GM23338 (cell line): ENCODE results near the gene TMEM62. TPM values are rescaled to one million over a fixed set of nuclear protein-coding genes. Genes with fewer than 3 reads are reported as not detected.

Source experiments
- ATAC-seq: fragments of 200-7000 bp; cut with Tn5 transposase; 3 replicates; pipeline ENCODE4 v1.9.1; 2020
- DNase-seq: peaks from one replicate; pipeline ENCODE4 v3.0.0-alpha.2; 2015; ENCODE audit warnings: low spot score
- H2AFZ ChIP-seq: fragments of 200-600 bp; sonication (generic); 2 replicates; pipeline ENCODE4 v1.8.0; 2016; ENCODE audit warnings: antibody characterized with exemption, mild to moderate bottlenecking, moderate library complexity
- H3F3A ChIP-seq: fragments of 200-600 bp; sonication (generic); replicated peaks from 2 replicates; pipeline ENCODE4 v1.8.0; 2017; ENCODE audit warnings: antibody characterized with exemption, mixed run types, low read depth
- H3K27ac ChIP-seq: fragments of 200-600 bp; sonication (generic); 2 replicates; pipeline ENCODE4 v1.6.1; 2016; ENCODE audit warnings: low read depth
- H3K27me3 ChIP-seq: fragments of 200-600 bp; sonication (generic); 2 replicates; pipeline ENCODE4 v1.8.0; 2016; ENCODE audit warnings: mild to moderate bottlenecking, mixed run types, moderate library complexity; ENCODE audit not compliant: insufficient read depth
- H3K36me3 ChIP-seq: fragments of 200-600 bp; sonication (generic); 2 replicates; pipeline ENCODE4 v1.8.0; 2016; ENCODE audit warnings: mild to moderate bottlenecking; ENCODE audit not compliant: insufficient read depth
- H3K4me1 ChIP-seq: fragments of 200-600 bp; sonication (generic); 2 replicates; pipeline ENCODE4 v1.8.0; 2016; ENCODE audit warnings: mild to moderate bottlenecking, moderate library complexity; ENCODE audit not compliant: insufficient read depth
- H3K4me2 ChIP-seq: fragments of 200-600 bp; sonication (generic); 2 replicates; pipeline ENCODE4 v1.7.1; 2017; ENCODE audit warnings: mixed run types
- H3K4me3 ChIP-seq: fragments of 200-600 bp; sonication (generic); 2 replicates; pipeline ENCODE4 v1.6.1; 2016; ENCODE audit warnings: mixed run types
- H3K79me2 ChIP-seq: fragments of 200-600 bp; sonication (generic); replicated peaks from 2 replicates; pipeline ENCODE4 v1.8.0; 2017; ENCODE audit warnings: mild to moderate bottlenecking; ENCODE audit not compliant: insufficient read depth
- H3K9me2 ChIP-seq: fragments of 200-600 bp; sonication (generic); 2 replicates; pipeline ENCODE4 v1.8.0; 2017; ENCODE audit not compliant: insufficient read depth
- H4K20me1 ChIP-seq: fragments of 200-600 bp; sonication (generic); replicated peaks from 2 replicates; pipeline ENCODE4 v1.8.0; 2017; ENCODE audit warnings: mild to moderate bottlenecking; ENCODE audit not compliant: insufficient read depth
- H3K27ac Mint-ChIP-seq: 2 replicates; pipeline ENCODE4 v1.8.0; 2020; ENCODE audit warnings: inconsistent platforms, mild to moderate bottlenecking, moderate library complexity, mixed read lengths
- H3K27me3 Mint-ChIP-seq: 3 replicates; pipeline ENCODE4 v1.8.0; 2022; ENCODE audit warnings: low read depth, mild to moderate bottlenecking, moderate library complexity, mixed read lengths, inconsistent platforms; ENCODE audit not compliant: insufficient read depth, poor library complexity
- H3K36me3 Mint-ChIP-seq: 3 replicates; pipeline ENCODE4 v1.8.0; 2021; ENCODE audit warnings: low read depth, mild to moderate bottlenecking, inconsistent platforms, moderate library complexity, mixed read lengths
- H3K4me1 Mint-ChIP-seq: 3 replicates; pipeline ENCODE4 v1.8.0; 2020; ENCODE audit warnings: mild to moderate bottlenecking, inconsistent platforms, mixed read lengths
- H3K4me3 Mint-ChIP-seq: 3 replicates; pipeline ENCODE4 v1.8.0; 2021; ENCODE audit warnings: moderate library complexity, mild to moderate bottlenecking, inconsistent platforms, mixed read lengths
- H3K9me3 Mint-ChIP-seq: 3 replicates; pipeline ENCODE4 v1.8.0; 2020; ENCODE audit warnings: moderate library complexity, mild to moderate bottlenecking, inconsistent platforms, mixed read lengths
- CREB1 ChIP-seq: fragments of 250-450 bp; sonication (Bioruptor Pico); IDR thresholded peaks from 2 replicates; pipeline ENCODE4 v1.5.0; 2020; ENCODE audit warnings: low read depth, mild to moderate bottlenecking, moderate library complexity
- CTCF ChIP-seq, 2 experiments: fragments of 200-600 bp in 1 of 2; sonication (generic) in 1 of 2; conservative IDR thresholded peaks; 2 replicates each; pipeline versions ENCODE4 v1.5.1 to v1.6.1; 2016 to 2017; ENCODE audit warnings: antibody characterized with exemption in 2 of 2, low read depth in 2 of 2, mild to moderate bottlenecking in 2 of 2, moderate library complexity in 1 of 2
- ETS1 ChIP-seq: IDR thresholded peaks from 2 replicates; pipeline ENCODE4 v1.6.1; 2016; ENCODE audit warnings: antibody characterized with exemption
- EZH2 ChIP-seq: fragments of 200-600 bp; sonication (generic); IDR thresholded peaks from one replicate; pipeline ENCODE4 v1.8.0; 2017; ENCODE audit warnings: antibody characterized with exemption, mild to moderate bottlenecking, low read depth; ENCODE audit not compliant: unreplicated experiment
- EZH2phosphoT487 ChIP-seq: fragments of 200-600 bp; sonication (generic); IDR thresholded peaks from one replicate; pipeline ENCODE4 v1.8.1; 2018; ENCODE audit warnings: antibody characterized with exemption; ENCODE audit not compliant: unreplicated experiment
- JUNB ChIP-seq: IDR thresholded peaks from one replicate; pipeline ENCODE4 v1.6.1; 2016; ENCODE audit warnings: antibody characterized with exemption; ENCODE audit not compliant: unreplicated experiment
- NANOG ChIP-seq: IDR thresholded peaks from 2 replicates; pipeline ENCODE4 v1.6.1; 2016; ENCODE audit warnings: antibody characterized with exemption, borderline replicate concordance
- POLR2AphosphoS5 ChIP-seq: IDR thresholded peaks from 2 replicates; pipeline ENCODE4 v1.6.1; 2016; ENCODE audit warnings: antibody characterized with exemption, low read depth
- REST ChIP-seq: IDR thresholded peaks from one replicate; pipeline ENCODE4 v1.6.1; 2018; ENCODE audit warnings: antibody characterized with exemption; ENCODE audit not compliant: unreplicated experiment
- STAT1 ChIP-seq: IDR thresholded peaks from one replicate; pipeline ENCODE4 v1.6.1; 2016; ENCODE audit warnings: antibody characterized with exemption; ENCODE audit not compliant: unreplicated experiment
- ZNF114 ChIP-seq: fragments of 250-450 bp; sonication (Bioruptor Pico); IDR thresholded peaks from 2 replicates; pipeline ENCODE4 v1.5.0; 2020; ENCODE audit warnings: mild to moderate bottlenecking, moderate library complexity
- ZNF331 ChIP-seq: fragments of 250-450 bp; sonication (Bioruptor Pico); IDR thresholded peaks from 2 replicates; pipeline ENCODE4 v1.5.0; 2020; ENCODE audit warnings: low read depth, mild to moderate bottlenecking, moderate library complexity
- polyA plus RNA-seq: library from polyadenylated mRNA; unstranded; fragments of >200 nt; fragmentation: Nextera tagmentation; extraction: Ambion mirVana; gene quantifications from 2 replicates; pipeline ENCODE4 v1.2.1, GENCODE V29; 2016
- total RNA-seq: library from RNA; depleted of rRNA; stranded (reverse); fragments of >200 nt; shearing (Covaris generic); gene quantifications from 2 replicates; pipeline ENCODE4 v1.2.3, GENCODE V29; 2014

Gene TMEM62
- total and polyA plus RNA-seq, 2 experiments from 2014 or later, result 3.4 to 14.3 TPM

DNA sequence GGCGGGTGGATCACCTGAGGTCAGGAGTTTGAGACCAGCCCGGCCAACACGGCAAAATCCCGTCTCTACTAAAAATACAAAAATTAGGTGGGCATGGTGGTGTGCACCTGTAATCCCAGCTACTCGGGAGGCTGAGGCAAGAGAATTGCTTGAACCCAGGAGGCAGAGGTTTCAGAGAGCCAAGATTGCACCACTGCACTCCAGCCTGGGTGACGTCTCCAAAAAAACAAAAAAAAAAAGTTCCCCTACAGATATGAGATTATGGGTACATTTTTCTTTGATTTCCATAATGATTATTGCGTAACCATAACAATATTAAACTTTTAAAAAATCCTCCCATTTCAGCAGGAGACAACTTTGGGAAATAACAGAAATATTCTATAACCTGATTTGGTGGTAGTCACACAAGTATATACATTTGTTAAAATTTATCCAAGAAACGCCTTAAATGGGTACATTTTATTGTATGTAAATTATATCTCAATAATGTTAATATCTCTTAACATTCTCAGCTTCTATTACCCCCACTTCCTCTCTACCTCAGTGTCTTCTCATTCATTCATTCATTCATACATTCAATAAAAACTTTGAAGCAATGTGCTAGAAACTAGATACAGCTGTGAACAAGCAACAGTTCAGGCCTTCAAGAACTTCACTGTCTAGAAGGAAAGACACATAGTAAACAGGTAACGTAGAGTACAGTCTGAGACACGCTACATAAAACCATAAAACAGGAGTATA is 34.1 kb upstream of the TMEM62 start (continued):
- no peak for TF ChIP-seq ETS1
- TF ChIP-seq ZNF114 (CRISPR knock-in tag), result no peak
- TF ChIP-seq CREB1 (CRISPR knock-in tag), result no peak
- TF ChIP-seq JUNB, result no peak
- no peak for TF ChIP-seq NANOG
- no peak for TF ChIP-seq REST
- TF ChIP-seq CTCF (conservative IDR thresholded peaks at IDR 0.05; ENCODE audit: low read depth in 2 of 2), result no peak
- no peak for TF ChIP-seq STAT1
- TF ChIP-seq EZH2, result no peak
- no peak for TF ChIP-seq EZH2phosphoT487

GRCh38 chr15:43100971-43101370 is 32.4 kb upstream of the TMEM62 start:
- peaks cover 93% of the 10 kb centered on the region for H3K79me2 ChIP-seq
- TF ChIP-seq CTCF (conservative IDR thresholded peaks at IDR 0.05; ENCODE audit: low read depth in 2 of 2) (no peak), STAT1 (no peak), REST (no peak), POLR2AphosphoS5 (no peak), ZNF114 (CRISPR knock-in tag) (no peak), EZH2 (no peak), ETS1 (no peak), ZNF331 (no peak)

More at GRCh38 chr15:43100971-43101370, 32.4 kb upstream of the TMEM62 start:
- H3K27me3 Mint-ChIP-seq, result peaks cover 6% of the 10 kb centered on the region
- ATAC-seq (no peak), DNase-seq (no peak)
- Histone ChIP-seq H3K27me3 (no peaks in the 10 kb centered on the region), H3K4me3 (no peak overlapping the region), H3K36me3 (no peaks in the 10 kb centered on the region), H3K4me1 (peaks cover 5% of the 10 kb centered on the region), H4K20me1 (peaks cover under 1% of the 10 kb centered on the region), H3K4me2 (no peak overlapping the region), H3K9me2 (no peaks in the 10 kb centered on the region), H2AFZ (no peak overlapping the region), H3F3A (no peaks in the 10 kb centered on the region), H3K27ac (no peak overlapping the region)
- no peaks in the 10 kb centered on the region for H3K9me3 Mint-ChIP-seq
- H3K4me3 Mint-ChIP-seq, result no peak overlapping the region
- peaks cover 21% of the 10 kb centered on the region for H3K36me3 Mint-ChIP-seq
- peaks cover 4% of the 10 kb centered on the region; the same call in 1 of the 3 replicates for H3K4me1 Mint-ChIP-seq
- no peak overlapping the region for H3K27ac Mint-ChIP-seq
